GM18526 (cell line): ENCODE results near the gene ACTN3.

Source experiments
- POLR2A ChIP-seq: IDR thresholded peaks from 3 replicates; pipeline ENCODE4 v1.6.1; 2011; ENCODE audit not compliant: insufficient read length; ENCODE audit errors: extremely low read depth

The ACTN3 gene

GRCh38 chr11:66600631-66601233, 54.0 kb downstream of the ACTN3 start:
- no peak for TF ChIP-seq POLR2A

- no peak for TF ChIP-seq POLR2A
Observed at GRCh38 chr11:66603072-66603471, 56.4 kb downstream of the ACTN3 start.

GRCh38 chr11:66604155-66604554, 57.5 kb downstream of the ACTN3 start:
- TF ChIP-seq POLR2A, result no peak

- no peak for TF ChIP-seq POLR2A
Observed at GRCh38 chr11:66607126-66607834, 60.6 kb downstream of the ACTN3 start.

- TF ChIP-seq POLR2A, result no peak
Observed at GRCh38 chr11:66609721-66610617, 63.3 kb downstream of the ACTN3 start.

- TF ChIP-seq POLR2A, result no peak
Observed at GRCh38 chr11:66612458-66612857, 65.8 kb downstream of the ACTN3 start.
